Right ventricle myocardium inferior (tissue), 1 donor: ENCODE results near the gene RCBTB2. TPM values are rescaled to one million over a fixed set of nuclear protein-coding genes. Genes with fewer than 3 reads are reported as not detected.

ENCODE experiments used
- ATAC-seq: fragments of 200-7000 bp; cut with Tn5 transposase; one replicate; pipeline ENCODE4 v1.9.1; 2020; ENCODE audit warnings: mild to moderate bottlenecking, moderate library complexity
- DNase-seq: peaks from one replicate; pipeline ENCODE4 v3.0.0; 2021; ENCODE audit errors: missing footprints
- intact Hi-C: fragments of 100-400 bp; cut with DNase I; formaldehyde crosslinking; loops from one replicate; pipeline ENCODE4 v1.11.0; 2022
- total RNA-seq: library from RNA; stranded (reverse); fragmentation: NEBNext Ultra II Directional; extraction: Animal tissue kit (Norgen Biotek cat#: 25700); gene quantifications from one replicate; pipeline ENCODE4 v1.2.1, GENCODE V29; 2021
- donor health status: DM: no; HTN: yes; CAD: no; lungs with severe emphysema.

RCBTB2 gene
- total RNA-seq, 1 donor from 2014 or later, result 16.4 TPM

- intact Hi-C loops, result no loop called here
- ATAC-seq (no peak), DNase-seq (no peak)
Measured at GRCh38 chr13:48568370-48569103, 35.7 kb upstream of the RCBTB2 start.

GRCh38 chr13:48567515-48568369, 34.9 kb upstream of the RCBTB2 start:
- peak; percentile 49 for ATAC-seq
- intact Hi-C loops, result no loop called here
- DNase-seq, result peak; percentile 64

DNA sequence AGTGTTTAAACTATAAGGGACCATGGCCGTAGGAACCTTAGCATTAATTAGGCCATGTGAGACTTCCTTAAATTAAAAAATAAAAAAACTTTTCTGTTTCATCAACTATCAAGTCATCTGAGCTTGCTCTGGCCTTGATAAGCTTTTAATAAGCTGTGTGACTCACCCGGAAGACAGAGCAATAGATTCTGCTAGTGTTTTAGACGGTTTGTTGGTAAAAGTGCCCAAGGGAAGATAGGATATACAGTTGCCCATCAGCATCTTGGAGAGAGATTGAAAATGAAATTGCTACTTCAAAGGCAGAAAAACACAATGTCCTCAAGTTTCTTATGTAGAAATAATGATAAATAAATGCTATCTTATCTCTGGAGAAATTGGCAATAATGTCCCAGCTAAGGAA, 31.2 kb upstream of the RCBTB2 start:
- DNase-seq (no peak), ATAC-seq (no peak)
- intact Hi-C loops, result no loop called here

GRCh38 chr13:48563626-48564025, 30.7 kb upstream of the RCBTB2 start:
- no peak for DNase-seq
- ATAC-seq, result no peak
- intact Hi-C loops, result no loop called here

GRCh38 chr13:48562296-48563066, 29.6 kb upstream of the RCBTB2 start:
- ATAC-seq, result no peak
- intact Hi-C loops, result no loop called here
- no peak for DNase-seq

DNA sequence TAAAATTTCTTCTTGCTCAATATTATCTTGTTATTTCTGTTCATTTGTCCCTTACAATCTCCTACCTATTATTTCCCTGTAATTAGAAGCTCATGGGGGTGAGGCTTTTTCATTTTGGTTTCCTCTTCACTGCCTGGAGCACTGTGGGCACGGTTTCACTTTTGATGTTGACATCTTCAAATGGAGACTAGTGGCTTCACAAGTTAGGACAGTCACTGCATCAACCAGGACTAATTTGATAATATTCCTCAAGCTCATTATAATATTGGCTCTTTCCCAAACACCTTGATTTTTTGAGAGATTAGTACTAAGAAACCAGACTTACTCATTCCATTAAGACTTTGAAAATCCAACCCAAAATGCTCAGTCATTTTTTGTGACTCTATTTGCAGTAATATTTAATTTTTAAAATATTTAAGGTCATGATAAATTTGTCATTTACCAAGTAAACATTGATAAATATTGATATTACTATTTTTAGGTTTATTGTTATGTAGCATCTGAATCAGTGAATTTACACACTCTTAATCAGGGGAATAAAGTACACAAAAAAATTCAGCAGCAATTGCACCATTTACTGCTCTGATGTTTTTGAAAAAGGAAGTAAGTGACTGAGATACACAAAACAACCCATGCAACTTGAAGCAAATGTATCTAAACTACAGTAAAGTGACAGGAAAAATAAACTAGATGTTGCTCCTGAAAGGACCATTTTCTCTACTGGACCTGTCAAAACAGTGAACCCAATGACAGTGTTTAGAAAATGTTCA, 28.8 kb upstream of the RCBTB2 start:
- DNase-seq (no peak), ATAC-seq (no peak)
- intact Hi-C loops, result no loop called here

DNA sequence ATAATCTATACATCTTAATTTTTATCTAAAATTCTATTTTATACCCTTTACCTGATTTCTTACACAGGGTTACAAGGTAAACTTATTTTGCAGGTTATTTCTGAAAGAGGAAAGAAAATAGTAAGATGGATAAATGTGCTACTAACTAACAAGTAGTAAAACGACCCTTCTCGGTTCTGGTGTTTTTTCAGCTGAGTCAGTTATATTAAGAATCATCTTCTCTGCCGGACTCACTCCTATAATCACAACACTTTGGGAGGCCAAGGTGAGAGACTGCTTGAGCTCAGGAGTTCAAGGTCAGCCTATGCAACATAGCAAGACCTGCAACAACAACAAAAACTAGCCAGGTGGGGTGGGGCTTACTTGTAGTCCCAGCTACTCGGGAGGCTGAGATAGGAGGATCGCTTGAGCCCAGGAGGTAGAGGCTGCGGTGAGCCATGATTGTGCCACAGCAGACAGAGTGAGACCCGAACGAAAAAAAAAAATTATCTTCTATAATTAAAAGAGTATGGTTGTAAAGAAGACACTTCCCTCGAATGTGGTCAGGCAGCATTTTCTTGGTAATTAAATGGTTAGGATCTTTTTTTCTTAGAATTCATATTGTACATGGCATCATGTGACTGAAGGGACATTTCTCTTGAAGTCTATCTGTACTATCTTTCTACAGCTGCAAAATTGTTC, 27.9 kb upstream of the RCBTB2 start:
- no peak for ATAC-seq
- no peak for DNase-seq
- intact Hi-C loops, result no loop called here

GRCh38 chr13:48559638-48560320, 26.9 kb upstream of the RCBTB2 start:
- ATAC-seq (no peak), DNase-seq (no peak)
- intact Hi-C loops, result no loop called here

DNA sequence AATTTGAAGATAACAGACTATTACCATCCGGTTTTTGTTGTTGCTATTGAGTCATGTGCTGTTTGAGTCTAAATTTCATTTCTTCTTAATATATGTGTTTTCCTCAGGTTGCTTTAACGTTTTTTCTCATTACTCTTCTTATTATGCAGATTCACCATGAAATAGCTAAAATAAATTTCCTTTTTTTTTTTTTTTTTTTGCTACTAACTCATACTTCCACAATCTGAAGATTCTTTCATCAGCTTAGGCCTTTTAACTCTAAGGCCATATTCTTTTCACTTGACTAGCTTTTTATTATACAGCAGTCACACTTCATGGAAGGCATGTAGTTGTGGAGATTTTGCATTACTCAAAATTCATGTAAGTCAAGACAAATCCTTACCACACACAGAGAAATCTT, 23.9 kb upstream of the RCBTB2 start:
- DNase-seq, result no peak
- intact Hi-C loops, result no loop called here
- no peak for ATAC-seq

DNA sequence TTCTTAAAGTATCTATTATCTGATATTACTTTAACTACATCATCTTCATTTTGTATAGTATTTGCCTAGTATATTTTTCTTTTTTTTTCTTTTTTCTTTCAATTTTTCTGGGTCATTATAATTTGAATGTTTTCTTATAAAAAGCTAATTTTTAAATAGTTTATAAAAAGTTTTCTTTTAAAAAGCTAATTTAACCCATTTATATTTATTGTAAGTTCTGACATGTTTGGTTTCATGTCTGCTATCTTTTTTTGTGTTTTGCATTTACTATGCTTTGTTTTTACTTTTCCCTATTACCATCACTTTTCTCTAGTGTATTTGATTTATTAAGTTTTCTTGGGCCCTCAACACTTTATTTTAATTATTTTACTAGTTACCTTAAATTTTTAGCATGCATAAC, 22.6 kb upstream of the RCBTB2 start:
- intact Hi-C loops, result no loop called here
- ATAC-seq, result no peak
- DNase-seq, result no peak

GRCh38 chr13:48551329-48551728, 18.4 kb upstream of the RCBTB2 start:
- no peak for ATAC-seq
- intact Hi-C loops, result no loop called here
- DNase-seq, result no peak

GRCh38 chr13:48549658-48550057, 16.8 kb upstream of the RCBTB2 start:
- no peak for DNase-seq
- no peak for ATAC-seq
- intact Hi-C loops, result no loop called here

DNA sequence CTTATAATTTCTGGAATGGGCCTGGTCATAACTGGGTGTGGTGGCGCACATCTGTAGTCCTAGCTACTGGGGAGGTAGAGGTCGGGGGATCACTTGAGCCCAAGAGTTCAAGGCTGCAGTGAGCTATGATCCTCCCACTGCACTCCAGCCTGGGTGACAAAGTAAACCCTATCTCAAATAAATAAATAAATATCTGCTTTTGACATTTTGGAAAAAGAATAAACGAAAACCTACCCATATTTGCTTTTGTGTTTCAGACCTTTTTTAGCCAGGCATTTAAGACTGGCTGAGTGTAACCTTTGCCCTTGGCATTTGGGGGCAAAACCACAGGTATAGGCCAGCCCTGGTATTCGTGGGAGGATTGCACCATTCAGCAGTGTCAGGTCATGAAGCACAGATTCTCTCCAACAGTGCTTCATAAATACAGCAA, 14.8 kb upstream of the RCBTB2 start:
- intact Hi-C loops, result no loop called here
- DNase-seq, result no peak
- ATAC-seq, result no peak

DNA sequence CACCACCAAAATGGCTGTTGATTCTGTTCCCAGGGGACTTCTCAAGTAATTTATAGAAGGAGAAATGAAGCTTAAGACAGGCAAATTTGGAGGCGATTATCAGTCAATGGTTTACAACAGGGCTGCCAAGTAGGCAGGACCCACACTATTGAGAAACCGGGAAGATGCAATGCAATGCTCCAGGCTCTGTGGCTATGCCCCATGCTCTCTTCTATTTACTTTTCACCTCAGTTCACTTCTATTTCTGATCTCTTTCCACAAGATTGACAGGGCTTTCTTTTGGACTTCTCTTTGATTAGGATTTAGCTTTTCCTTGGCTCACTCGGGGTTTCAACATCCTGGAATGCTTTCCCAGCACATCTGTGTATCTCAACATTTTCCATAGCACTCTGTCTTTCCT, 12.7 kb upstream of the RCBTB2 start:
- ATAC-seq (no peak), DNase-seq (no peak)
- intact Hi-C loops, result loop anchor here (2.0 kb wide), 1 partner anchor 25 kb away; no protein-coding TSS in a partner anchor

DNA sequence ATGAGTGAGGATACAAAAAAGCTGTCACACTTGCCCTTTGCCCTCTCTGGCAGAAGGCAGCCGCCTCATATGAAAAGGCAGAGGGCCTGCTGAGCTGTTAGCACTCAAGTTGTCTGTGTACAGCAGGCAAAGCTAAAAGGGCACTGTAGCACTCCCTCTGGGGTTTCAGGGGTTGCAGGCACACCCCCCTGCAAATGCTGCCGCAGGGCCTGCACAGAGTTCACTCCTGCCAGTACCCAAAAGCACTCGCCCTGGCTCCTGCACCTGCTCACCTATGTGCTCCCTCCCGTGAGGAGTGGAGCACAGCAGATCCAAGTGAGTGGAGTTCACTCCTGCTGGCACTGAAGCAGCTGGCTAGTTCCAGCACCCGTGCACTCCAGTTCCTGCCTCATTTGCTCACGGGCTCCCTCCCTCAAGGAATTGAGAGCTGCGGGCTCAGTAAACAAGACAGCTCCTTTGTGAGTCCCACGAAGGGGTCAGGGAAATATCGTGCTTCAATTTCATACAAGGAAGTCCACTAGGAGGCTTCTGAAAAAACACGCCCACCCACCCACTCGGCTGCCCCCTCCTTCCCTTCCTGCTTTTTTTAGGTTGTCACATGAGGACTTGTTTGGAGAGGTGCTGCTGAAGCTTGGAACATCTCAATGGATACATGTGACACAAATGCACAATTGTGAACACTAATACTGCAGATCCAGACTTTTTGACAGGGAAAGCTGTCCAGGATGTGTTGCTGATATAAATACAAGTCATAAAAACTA, 9.9 kb upstream of the RCBTB2 start:
- peak; percentile 77 for DNase-seq
- peak; percentile 91 for ATAC-seq
- intact Hi-C loops, result loop anchor here (1.0 kb wide), 1 partner anchor 10 kb away; no protein-coding TSS in a partner anchor

GRCh38 chr13:48542138-48542537, 9.3 kb upstream of the RCBTB2 start:
- DNase-seq (no peak), ATAC-seq (no peak)
- intact Hi-C loops, result loop anchor here (1.0 kb wide), 1 partner anchor 10 kb away; no protein-coding TSS in a partner anchor

GRCh38 chr13:48539550-48539949, 6.7 kb upstream of the RCBTB2 start:
- no peak for DNase-seq
- no peak for ATAC-seq
- intact Hi-C loops, result no loop called here
